ENCODE results near the gene DIPK2B.

GRCh38 chrX:45233531-45233930 is 32.9 kb upstream of the DIPK2B start:
- TF ChIP-seq CTCF (IDR thresholded peaks at IDR 0.05) (no peak), POLR2A (IDR thresholded peaks at IDR 0.05) (no peak)

Measured in lower leg skin (tissue), 3 donors.